GM12875 (cell line): ENCODE results near the gene SPANXN4.

Experiments used
- H3K4me3 ChIP-seq: one replicate; pipeline ENCODE4 v1.5.1; 2011; ENCODE audit warnings: low read depth, low read length, control low read depth
- TF ChIP-seq, protein P1 (sequence below): IDR thresholded peaks from 2 replicates; pipeline ENCODE4 v1.5.1; 2011; ENCODE audit warnings: low read depth, mild to moderate bottlenecking, control low read depth, inconsistent platforms, low read length, moderate library complexity, borderline replicate concordance; ENCODE audit not compliant: insufficient read depth

SPANXN4 gene, protein sequence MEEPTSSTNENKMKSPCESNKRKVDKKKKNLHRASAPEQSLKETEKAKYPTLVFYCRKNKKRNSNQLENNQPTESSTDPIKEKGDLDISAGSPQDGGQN

DNA sequence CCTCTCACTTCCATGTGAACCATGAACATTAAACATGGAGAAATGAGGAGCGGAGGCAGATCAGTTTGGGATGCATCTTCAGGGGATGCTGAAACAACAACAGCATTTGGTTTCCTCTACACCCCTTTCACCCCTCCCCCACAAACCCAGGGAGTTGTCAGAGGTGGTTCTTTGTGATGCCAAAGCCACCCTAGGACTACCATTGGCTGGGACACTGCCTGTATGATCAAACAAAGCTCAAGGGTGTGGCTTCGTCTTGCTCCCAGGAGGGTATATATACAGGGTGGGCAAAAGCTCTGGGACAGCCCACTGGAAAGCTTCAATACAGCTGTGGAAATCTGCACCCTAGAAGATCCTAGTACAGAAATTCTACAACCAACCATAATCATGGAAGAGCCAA is at the start of gene SPANXN4:
SPANXN4 (plus strand) TSS at position 301 of the 400 bp plus-strand sequence; CDS start at position 388, 87 bp downstream.
- no peak within 1 kb of the TSS for H3K4me3 ChIP-seq
- TF ChIP-seq, protein P1, sequence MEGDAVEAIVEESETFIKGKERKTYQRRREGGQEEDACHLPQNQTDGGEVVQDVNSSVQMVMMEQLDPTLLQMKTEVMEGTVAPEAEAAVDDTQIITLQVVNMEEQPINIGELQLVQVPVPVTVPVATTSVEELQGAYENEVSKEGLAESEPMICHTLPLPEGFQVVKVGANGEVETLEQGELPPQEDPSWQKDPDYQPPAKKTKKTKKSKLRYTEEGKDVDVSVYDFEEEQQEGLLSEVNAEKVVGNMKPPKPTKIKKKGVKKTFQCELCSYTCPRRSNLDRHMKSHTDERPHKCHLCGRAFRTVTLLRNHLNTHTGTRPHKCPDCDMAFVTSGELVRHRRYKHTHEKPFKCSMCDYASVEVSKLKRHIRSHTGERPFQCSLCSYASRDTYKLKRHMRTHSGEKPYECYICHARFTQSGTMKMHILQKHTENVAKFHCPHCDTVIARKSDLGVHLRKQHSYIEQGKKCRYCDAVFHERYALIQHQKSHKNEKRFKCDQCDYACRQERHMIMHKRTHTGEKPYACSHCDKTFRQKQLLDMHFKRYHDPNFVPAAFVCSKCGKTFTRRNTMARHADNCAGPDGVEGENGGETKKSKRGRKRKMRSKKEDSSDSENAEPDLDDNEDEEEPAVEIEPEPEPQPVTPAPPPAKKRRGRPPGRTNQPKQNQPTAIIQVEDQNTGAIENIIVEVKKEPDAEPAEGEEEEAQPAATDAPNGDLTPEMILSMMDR = no peak

DNA sequence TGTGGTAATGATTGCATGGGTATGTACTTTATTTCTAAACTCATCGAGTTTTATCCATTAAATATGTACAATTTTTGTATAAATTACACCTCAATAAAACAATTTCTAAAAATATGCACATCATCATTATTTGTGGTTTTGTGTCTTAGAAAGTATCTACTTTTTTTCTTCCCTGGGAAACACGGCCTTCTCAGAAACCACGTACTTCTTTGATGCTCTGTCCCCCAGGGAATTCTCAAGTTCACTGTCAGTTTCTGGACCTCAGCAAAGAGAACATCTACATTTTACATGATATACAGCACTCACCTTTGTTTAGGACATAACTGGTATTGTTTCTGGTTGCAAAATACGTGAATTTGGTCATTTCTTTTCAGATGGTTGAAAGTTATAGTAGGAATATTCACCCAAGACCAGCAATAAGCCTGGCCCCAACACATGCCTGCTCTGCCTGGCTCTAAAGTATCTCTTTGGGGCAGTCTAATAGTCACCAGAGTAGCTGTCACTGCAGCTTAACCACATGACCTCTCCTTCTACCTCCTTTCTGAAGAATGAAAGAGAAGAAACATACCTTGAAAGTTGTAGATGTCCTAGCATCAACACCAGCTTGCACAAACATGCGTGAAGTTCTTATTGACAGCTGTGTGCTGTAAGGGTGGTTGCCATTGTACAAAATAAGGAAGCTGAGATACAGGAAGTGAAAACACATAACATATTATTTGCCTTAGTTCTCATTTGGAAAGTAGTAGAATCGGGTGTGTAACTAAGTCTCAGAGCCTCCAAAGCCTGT is 48.4 kb upstream of the SPANXN4 start:
- no peak overlapping the region for H3K4me3 ChIP-seq
- TF ChIP-seq, protein P1 = no peak

DNA sequence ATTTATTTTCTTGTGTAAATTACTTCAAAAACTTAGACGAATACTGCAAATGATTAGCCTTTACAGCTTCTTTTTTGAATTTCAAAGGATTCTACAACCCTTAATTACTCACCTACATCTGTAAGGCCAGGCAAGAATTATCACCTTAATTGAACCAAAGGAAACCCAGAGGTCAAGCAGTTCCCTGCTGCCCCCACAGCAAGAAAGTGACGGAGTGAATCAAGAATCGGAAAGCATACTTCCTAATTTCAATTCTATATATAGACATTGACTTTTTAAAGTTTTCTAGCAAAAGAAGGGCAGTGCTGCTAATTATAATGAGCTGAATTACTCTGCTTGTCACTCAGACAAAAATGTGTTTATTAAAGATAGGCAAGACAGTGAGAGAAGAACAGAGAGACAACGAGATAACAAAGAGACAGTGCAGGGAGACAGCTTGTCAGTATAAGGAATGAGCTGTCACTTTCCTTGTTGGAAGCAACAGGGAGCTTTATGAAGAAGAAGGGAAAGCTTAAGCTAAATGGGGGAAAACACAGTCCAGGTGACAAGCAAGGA is 47.5 kb upstream of the SPANXN4 start:
- H3K4me3 ChIP-seq = no peak overlapping the region
- TF ChIP-seq, protein P1 = no peak

DNA sequence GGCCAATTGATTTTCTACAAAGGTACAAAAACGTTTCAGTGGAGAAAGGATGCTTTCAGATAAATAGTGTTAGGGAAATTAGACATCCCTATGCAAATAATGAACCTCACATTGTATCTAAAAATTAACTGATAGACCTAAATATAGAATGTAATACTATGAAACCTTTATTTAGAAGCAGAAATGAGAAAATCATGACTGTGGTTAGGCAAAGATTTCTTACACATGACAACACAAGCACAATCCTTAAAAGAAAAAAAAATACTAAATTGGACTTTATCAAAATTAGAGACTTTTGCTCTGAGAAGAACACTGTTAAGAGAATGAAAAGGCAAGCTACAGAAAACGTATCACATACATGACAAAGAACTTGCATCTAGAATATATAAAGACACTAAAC is 43.0 kb upstream of the SPANXN4 start:
- TF ChIP-seq, protein P1 = no peak
- H3K4me3 ChIP-seq = no peak overlapping the region

DNA sequence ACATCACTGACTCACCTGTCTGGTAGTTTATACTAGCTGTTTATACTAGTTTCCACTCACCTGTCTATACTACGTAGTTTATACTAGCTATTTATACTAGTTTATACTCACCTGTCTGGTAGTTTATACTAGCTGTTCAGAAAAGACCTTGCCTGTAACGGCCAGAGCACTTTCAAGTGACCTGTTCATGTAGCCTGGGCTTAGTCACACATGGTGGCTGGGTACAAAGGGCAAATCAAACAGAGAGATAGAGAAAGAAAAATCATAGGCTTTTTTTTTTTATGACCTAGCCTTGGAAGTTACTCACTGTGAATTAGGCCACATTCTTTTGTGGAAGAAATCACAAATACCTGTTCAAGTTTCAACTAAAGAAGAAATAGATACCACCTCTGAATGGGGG is 30.7 kb upstream of the SPANXN4 start:
- TF ChIP-seq, protein P1 = no peak
- H3K4me3 ChIP-seq = no peak overlapping the region

DNA sequence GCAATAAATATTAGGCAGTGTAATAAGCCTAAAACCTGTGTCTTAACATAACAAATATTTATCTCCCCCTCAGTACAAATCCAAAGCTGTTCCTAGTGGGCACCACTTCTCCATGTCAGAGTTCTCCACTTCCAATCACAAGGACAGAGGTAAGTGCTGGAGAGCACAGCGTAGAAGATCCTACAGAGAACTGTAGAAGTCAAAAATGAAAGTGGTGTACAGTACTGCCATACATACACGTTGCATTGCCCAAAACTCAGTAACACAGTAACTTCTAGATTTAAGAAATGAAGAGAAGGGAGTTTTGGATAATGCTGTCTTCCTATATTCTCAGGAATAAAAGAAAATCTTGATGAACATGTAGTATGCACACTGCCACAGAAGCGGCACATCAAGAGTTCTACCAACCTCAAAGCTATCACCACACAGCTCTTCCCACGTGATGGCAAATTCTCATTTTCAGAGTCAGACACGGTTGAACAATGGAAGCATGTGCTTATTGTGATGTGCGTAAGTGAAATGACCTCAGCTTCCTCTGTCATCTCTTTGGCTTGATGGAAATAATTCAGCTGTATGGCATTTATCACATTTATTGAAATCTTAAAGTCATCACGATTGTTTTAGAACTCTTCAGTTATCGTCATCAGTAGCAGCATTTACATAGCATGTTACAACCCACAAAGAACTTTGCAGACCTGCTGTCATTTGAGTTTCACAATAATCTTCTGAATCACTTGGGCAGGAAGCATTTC is 27.1 kb upstream of the SPANXN4 start:
- TF ChIP-seq, protein P1 = no peak
- H3K4me3 ChIP-seq = no peak overlapping the region

DNA sequence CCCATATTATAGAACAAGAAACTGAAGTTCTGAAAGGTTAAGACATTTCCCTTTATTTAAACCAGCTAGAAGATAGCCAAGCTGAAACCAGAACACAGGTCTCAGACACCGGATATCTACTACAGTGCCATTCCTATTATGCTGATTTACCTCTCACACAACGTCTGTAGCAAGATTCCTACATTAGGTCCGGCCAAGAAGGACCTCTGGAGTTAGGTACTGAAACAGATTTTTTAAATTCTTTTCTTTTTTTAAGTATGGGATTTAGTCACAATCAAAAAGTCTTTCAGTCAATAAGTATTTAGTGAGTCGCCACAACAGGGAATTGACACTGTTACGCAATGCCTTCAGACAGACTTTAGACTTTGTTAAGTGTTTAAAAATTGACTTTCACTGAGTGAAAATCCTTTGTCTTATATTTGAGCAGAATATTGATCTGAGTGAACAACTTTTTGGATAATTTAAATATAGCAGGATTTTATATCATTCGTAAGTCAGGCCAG is 26.5 kb upstream of the SPANXN4 start:
- no peak overlapping the region for H3K4me3 ChIP-seq

More for the DNA sequence above, 26.5 kb upstream of the SPANXN4 start:
- TF ChIP-seq, protein P1 = no peak
